Suppressor macrophage (primary cell): ENCODE measurements around the gene MOB3A.
"Not testable (repeated sequence)": the region's sequence is repeated elsewhere in the genome, so short reads cannot be mapped to it uniquely, and the experiment has no call there.

Experiments
- DNase-seq, 4 experiments: peaks; one replicate each; pipeline ENCODE4 v3.0.0-alpha.2; 2020 to 2022

MOB3A gene

DNA sequence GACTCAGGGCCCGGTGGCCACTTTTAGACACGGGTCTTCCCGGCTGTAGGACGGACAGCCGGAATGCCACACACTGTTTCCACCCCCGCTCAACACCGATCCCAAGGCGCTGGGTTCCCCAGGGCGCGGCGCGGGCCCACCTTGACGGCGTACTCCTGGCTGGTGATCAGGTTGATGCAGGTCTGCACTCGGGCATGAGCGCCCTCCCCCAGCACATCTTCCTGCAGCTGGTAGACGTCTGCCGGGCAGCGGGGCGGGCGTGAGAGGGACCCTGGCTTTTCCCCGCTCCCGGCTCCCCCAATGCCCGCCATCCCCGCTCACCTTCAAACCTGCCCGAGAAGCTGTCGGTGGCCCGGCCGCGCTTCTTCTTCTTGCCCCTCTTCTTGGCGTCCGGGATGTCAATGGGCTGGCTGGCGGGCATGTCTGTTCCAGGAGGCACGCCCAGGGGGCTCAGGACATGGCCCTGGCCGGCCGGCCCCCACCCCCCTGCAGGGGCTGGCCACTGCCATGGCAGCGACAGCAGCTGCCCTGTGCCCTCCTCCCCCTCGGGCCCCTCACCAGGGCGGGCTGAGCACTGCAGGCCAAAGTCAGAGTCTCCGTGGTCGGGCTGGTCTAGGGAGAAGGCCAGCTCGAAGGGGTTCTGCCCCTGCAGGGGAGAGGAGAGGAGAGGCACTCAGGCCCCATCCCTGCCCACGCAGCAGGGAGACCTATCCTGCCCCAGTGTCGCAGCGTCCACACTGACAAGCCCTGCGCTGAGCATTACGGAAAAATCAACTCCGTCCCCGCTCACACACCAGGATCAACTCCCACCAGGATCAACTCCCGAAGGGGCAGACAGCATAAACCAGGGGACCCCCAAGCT lies 49.8 kb downstream of the MOB3A start:
- DNase-seq, result no peak

GRCh38 chr19:2045501-2046045 lies 50.6 kb downstream of the MOB3A start:
- DNase-seq, result no peak

- DNase-seq, result no peak
Measured at GRCh38 chr19:2044709-2045500, 51.2 kb downstream of the MOB3A start.

DNA sequence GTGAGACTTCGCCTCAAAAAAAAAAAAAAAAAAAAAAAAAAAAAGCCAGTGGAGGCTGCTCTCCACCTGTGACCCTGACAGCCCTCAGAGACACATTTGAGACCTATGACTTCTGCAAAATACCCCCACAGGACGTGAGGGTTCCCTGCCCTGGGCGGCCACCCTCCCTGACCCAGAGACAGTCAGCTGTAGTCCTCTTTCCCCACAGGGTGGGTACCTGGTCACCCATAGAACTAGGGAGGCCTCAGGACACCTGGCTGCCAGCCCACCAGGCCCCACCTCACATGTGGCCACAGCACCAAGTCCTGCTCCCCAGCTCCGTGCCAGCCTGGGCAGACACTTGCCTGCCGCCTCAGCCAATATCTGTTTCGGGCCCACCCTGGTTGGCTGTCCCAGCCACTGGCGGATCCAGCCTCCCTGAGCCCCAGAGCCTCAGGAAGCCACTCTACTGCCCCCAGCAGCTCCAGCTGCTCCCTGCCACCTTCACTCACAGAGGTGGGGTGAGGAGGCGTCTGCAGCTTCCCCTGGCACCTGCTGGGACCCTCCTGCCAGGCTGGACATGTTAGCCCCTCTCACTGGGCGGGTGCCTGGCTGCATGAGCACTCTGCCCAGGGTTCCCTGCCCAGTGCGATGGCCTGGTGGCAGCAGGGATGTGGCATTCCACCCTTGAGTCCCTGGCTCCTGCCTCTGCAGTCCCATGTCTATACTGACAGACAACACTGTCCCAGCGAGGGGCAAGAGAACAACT lies 52.0 kb downstream of the MOB3A start:
- no peak for DNase-seq

DNA sequence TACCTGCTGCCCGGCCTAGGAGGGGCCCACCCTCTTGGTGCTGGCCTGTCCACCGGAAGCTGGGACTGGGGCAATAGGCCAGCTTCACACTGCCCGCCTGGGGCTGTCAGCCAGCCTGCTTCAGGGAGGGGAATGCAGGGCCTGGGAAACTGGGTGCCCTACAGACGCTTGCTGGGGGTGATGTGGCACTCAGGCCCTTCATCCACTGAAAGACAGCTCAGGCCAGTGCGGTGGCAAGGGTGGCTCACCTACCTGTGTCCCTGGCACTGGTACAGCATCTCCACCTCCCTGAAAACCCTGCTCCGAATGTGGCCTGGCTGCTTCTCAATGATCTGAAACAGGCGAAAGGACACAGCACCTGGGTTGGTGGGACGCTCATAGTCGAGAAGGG lies 52.9 kb downstream of the MOB3A start:
- no peak for DNase-seq

DNA sequence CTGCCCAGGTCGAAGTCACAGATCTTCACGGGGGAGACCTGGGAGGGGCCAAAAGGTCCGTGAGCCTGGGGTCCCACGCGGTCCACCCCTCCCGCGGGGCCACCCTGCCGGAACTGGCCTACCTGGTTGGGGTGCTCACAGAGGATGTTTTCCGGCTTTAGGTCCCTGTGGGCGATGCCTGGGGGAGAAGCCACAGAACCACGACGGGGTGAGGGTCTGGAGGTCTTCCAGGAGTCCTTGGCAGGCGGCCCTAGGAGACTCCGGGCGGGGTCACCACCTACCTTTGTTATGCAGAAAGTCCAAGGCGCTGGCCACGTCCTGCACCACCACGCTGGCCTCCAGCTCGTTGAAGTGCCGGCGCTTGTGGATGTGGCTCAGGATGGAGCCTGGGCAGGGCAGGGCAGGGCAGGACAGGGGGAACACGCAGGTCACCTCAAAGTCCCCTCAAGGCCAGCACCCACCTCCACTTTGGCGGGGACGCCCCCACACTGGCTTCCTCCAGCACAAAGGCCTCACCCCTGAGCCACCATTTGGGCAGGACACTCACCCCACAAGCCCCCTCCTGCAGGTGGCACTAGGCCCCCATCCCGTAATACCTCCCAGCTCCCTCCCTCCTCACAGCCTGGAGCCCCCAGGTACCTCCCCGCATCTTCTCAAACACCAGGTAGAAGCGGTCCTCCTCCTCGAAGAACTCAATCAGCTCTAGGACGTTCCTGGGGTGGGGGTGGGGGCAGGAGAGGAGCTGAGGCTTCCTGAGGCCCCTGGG lies 53.5 kb downstream of the MOB3A start:
- no peak for DNase-seq

GRCh38 chr19:2041683-2042484 lies 54.2 kb downstream of the MOB3A start:
- peak; percentile 98 to 99 (median 98) for DNase-seq

DNA sequence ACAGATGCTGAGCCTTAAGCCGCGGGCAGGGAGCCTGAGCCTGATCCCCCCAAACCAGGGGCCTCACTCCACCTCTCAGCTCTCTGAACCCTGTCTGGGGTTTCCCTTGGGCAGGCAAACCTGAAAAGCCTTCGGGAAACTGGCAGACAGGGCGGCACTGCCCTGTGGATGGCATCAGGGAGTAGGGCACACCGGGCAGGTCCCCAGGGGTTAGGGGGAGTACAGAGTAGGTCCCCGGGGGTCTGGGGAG lies 54.8 kb downstream of the MOB3A start:
- DNase-seq, result no peak

GRCh38 chr19:2040647-2041432 lies 55.3 kb downstream of the MOB3A start:
- no peak for DNase-seq

DNA sequence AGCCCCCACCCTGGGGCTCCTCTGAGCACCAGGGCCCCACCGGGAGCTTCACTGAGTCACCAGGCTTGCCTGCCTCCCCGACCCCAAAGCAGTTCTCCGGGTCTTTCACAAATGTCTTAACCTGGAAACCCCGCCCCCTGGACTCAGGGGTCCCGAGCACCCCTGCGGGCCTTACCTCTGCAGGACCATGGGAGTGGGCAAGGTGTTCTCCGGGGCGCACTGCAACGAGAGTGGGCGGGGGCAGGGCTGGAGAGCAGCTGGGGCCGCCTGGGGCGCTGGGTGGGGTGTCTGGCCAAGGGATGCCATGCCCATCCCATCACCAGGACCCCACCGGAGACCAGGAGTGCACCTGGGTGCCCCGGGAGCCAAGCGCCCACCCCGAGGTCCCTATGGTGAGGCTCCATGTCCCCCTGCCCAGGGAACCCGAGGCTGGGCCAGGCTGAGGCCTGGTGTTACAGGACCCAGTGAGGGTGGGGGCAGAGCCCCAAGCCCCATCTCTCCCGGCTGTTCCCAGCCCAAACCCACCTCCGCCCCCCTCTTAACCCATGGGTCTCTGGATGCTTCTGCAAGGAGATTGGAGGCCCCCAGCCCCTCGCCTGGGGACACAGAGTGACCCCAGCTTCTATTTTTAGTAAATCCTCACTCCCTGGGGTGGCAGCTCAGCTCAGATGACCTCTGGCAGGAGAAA lies 56.0 kb downstream of the MOB3A start:
- no peak for DNase-seq

- no peak for DNase-seq
Measured at GRCh38 chr19:2039089-2039958, 56.8 kb downstream of the MOB3A start.

DNA sequence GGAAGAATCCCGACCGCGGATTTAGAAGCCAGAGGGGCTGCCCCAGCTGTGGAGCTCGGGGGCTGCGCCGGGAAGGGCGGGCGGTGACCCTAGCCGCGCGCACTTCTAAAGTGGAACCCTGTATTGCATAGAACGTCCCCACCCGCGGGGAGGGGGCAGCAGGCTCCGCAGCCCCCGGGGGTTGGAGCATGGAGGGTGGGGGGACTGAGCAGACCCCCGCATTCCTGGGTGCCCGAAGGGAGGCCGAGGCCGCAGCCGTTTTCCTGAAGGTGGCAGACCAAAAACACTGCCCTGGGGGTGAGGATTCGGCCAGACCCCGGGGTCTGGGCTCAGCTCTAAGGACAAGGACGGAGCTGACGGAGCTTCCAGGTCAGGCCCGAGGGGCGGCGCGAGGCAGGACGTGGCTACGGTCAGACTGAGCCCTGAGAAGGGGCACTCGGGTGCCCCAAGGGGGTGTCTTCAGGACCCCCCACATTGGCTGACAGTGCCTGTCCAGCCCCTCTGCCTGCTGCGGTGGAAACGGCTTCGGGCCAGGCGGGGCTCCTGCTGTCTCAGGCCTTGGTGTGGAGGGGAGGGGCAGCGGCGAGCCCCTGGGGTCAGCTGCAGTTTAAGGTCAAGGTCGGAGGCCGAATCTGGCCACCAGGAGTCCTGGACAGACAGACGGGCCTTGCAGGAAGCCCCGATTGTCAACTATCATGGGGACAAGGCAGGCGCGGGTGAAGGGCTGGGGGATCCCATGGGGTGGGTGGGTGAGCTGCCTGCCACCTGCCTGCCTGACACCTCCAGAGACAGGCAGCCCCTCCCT lies 57.6 kb downstream of the MOB3A start:
- no peak for DNase-seq

DNA sequence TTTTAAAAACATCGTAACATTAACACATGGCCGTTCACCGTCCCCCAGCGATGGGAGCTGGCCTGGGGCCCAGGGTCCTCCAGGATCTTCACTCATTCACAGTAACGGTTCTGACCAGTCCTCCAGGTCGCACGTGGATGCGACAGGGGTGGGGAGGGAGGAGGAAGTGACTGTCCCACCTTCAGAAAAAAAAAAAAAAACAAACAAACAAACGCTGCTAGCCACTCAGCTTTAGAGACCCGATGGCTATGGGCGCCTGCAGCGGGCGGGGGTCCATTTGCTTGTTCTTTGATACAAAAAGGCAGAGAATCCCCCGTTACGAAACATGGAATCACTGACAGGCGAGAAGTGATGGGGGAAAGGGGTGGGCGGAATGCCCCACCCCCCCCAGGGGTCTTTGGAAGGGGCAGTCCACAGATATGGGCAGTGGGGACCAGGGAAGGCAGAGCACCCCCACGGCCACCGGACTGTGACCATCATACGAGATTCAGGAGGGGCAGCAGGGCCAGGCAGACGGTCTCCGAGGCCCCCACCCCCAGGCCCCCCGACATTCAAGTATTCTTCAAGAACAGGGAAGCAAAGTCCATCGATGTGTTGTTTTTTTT lies 58.4 kb downstream of the MOB3A start:
- DNase-seq, result no peak

DNA sequence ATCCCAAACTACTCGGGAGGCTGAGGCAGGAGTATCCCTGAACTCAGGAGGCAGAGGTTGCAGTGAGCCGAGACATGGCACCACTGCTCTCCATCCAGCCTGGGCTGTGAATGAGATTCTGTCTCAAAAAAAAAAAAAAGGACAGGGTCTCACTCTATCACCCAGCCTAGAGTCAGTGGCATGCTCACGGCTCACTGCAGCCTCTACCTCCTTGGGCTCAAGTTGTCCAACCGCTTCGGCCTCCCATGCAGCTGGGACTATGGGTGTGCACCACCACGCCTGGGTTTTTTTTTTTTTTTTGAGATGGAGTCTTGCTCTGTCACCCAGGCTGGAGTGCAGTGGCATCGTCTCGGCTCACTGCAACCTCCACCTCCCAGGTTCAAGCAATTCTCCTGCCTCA lies 59.7 kb downstream of the MOB3A start:
- DNase-seq, result no peak

DNA sequence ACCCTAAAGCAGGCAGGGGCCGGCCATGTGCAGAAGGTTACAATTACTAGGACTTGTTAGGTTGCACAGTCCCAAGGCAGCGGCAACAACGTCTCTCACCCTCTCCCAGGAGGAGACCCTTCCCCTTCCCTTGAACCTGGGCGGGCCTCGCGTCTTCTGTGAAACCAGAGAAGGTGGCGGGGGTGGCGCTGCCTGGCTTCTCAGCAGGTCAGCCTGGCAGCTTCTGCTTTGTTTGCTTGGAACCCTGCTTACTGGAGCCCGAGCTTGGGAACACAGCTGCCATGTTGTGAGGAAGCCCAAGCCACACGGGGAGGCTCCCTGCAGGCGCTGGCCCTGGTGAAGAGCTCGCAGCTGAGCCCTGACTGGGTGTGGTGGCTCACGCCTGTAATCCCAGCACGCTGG lies 60.5 kb downstream of the MOB3A start:
- no peak for DNase-seq

DNA sequence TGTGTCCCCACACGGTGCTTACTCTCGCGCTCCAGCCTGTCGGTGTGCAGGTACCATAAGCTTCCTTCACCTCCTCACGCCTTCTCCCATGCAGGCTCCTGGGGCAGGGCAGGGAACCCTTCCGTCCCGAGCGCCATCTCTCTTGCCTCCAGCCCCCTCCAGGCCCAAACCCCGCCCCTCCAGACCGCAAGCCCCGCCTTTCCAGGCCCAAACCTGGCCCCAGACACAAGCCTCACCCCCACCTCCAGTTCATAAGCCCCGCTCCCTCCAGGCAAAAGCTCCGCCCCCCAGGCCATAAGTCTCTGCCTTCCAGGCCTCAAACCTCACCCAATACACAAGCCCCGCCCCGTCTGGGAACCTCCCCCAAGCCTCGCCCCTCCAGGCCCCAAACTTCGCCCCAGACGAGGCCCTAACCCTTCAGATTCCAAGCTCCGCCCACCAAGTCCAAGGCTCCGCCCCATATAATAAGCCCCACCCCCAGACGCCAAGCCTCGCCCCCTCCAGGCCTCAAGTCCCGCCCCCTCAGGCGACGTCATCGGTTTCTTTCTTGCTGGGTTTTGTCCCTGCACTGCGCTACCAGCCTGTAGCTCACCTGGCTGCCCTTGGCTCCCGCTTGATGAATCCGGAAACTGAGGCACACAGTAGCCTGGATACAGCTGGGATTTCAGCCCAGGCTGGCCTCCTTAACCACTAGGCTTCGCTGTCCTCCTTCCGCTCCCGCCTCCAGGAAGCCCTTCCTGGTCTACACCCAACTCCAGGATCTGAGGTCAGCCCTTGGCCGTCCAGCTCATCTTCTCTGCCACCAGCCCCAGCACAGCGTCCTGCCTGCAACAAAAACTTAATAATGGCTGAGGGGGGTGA lies 61.2 kb downstream of the MOB3A start:
- DNase-seq, result peak; percentile 49 to 63 (median 57)

DNA sequence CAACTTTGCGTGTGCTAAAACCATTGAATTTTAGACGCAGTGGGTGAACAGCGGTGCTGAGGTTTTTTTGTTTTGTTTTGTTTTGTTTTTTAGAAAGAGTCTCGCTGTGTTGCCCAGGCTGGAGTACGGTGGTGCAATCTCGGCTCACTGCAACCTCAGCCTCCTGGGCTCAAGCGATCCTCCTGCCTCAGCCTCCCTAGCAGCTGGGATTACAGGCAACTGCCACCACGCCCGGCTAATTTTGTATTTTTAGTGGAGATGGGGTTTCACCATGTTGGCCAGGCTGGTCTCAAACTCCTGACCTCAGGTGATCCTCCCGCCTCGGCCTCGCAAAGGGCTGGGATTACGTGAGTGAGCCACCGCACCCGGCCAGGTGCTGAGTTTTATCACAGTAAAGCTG lies 61.9 kb downstream of the MOB3A start:
- DNase-seq, result not testable (repeated sequence)
